Effector memory CD4-positive, alpha-beta T cell (primary cell): ENCODE data around the gene DDX31.

Experiments
- DNase-seq, 3 donors: peaks; one replicate each; pipeline ENCODE4 v3.0.0-alpha.2; 2020
- H3K27ac ChIP-seq: 2 replicates; pipeline ENCODE4 v1.7.0; 2013; ENCODE audit warnings: mild to moderate bottlenecking, low read length, moderate library complexity; ENCODE audit not compliant: insufficient read depth, poor library complexity, severe bottlenecking
- H3K27me3 ChIP-seq: replicated peaks from 2 replicates; pipeline ENCODE4 v1.7.0; 2013; ENCODE audit warnings: mild to moderate bottlenecking, low read length; ENCODE audit not compliant: insufficient read depth, control insufficient read depth, poor library complexity, severe bottlenecking
- H3K36me3 ChIP-seq: 2 replicates; pipeline ENCODE4 v1.7.0; 2013; ENCODE audit warnings: mild to moderate bottlenecking, low read length, moderate library complexity; ENCODE audit not compliant: control insufficient read depth, insufficient read depth
- H3K4me1 ChIP-seq: 2 replicates; pipeline ENCODE4 v1.7.0; 2013; ENCODE audit warnings: low read length, mild to moderate bottlenecking; ENCODE audit not compliant: control insufficient read depth, insufficient read depth, poor library complexity, severe bottlenecking
- H3K4me3 ChIP-seq: 2 replicates; pipeline ENCODE4 v1.7.0; 2013; ENCODE audit warnings: low read length, low read depth, mild to moderate bottlenecking; ENCODE audit not compliant: insufficient read depth, poor library complexity, severe bottlenecking
- H3K9me3 ChIP-seq: 2 replicates; pipeline ENCODE4 v1.7.0; 2013; ENCODE audit warnings: mild to moderate bottlenecking, low read length, moderate library complexity; ENCODE audit not compliant: control insufficient read depth

Gene DDX31

DNA sequence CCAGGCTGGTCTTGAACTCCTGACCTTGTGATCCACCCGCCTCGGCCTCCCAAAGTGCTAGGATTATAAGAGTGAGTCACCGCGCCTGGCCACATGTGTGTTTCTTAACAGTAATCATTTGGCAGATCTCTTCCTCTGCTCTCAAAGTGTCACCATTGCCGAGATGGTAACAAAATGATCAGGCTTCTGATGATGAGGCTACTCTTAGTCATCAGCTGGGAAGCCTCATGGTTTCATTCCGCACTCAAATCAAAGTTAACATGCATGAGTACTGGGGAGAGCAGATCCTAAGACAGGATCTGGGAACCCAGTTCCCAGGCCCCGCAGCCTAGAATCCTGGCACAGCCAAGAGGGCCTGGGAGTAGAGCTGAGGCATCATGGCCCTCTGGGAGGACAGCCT, 60.0 kb downstream of the DDX31 start:
- H3K36me3 ChIP-seq = peaks cover 75% of the 10 kb centered on the region
- H3K27me3 ChIP-seq = no peaks in the 10 kb centered on the region
- no peak for DNase-seq
- no peaks in the 10 kb centered on the region for H3K9me3 ChIP-seq
- H3K4me1 ChIP-seq = no peaks in the 10 kb centered on the region
- H3K4me3 ChIP-seq = no peak overlapping the region
- no peak overlapping the region for H3K27ac ChIP-seq

DNA sequence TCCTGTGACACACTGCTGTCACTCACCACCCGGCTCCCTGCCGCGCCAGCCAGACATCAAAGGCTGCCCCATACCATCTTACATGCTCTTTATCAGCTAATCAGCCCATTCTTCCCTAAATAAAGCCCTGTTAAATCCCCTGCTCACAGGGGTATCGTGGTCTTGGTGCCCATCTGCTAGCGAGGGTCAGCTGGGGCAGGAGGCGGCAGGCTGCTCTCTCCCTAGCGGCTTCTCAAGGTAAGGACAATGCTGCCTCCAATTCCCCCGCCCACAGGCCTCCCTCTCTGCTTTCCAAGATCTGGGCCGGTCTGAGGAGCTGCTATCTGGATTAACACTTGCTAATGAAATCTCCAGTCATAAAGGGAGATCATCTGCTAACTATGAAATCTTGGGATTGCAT, 60.6 kb downstream of the DDX31 start:
- no peak overlapping the region for H3K4me3 ChIP-seq
- no peak for DNase-seq
- H3K27me3 ChIP-seq = no peaks in the 10 kb centered on the region
- peaks cover 74% of the 10 kb centered on the region for H3K36me3 ChIP-seq
- no peaks in the 10 kb centered on the region for H3K9me3 ChIP-seq
- H3K4me1 ChIP-seq = no peaks in the 10 kb centered on the region
- H3K27ac ChIP-seq = no peak overlapping the region

DNA sequence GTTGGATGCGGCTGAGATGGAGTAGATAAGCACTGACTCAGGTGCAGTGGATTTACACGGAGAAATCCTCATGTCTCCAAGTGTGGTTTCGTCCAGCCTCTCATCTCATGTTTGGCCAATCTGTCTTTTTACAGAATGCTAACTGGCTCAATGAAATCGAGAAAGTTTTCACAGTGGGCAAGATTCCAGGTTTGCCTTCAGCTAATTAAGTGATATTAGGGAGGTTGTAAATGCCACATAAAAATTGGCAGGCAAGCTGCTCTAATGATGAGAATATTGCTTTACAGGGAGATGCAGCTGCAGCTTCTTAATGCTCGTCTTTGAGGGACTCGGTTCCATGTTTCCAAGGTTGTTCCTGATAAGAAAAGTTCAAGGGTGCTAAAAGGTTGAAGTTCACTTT, 63.7 kb downstream of the DDX31 start:
- Histone ChIP-seq H3K36me3 (peaks cover 58% of the 10 kb centered on the region), H3K27ac (no peak overlapping the region), H3K4me3 (no peak overlapping the region)

DNA sequence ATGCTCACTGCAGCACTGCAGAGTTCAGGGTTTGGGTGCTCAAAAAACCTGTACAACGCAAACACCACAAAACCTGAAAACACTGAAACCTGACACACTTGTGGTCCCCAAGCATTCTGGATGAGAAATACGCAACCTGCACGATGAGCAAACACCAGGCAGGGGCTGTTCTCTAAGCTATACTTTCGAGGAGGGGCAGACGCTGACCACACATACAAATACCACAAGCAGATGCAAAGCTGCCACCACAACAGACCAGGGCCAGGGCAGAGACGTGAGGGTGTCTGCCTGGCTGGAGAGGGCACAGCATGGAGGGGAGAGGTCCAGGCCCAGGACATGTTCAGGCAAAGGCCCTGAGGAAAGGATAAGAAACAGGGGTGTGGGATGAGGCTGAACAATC, 64.4 kb downstream of the DDX31 start:
- no peaks in the 10 kb centered on the region for H3K27me3 ChIP-seq
- no peak overlapping the region for H3K27ac ChIP-seq
- no peak for DNase-seq
- no peaks in the 10 kb centered on the region for H3K9me3 ChIP-seq
- no peak overlapping the region for H3K4me3 ChIP-seq
- H3K36me3 ChIP-seq = peaks cover 55% of the 10 kb centered on the region
- H3K4me1 ChIP-seq = no peaks in the 10 kb centered on the region

More for the DNA sequence above, 63.7 kb downstream of the DDX31 start:
- Histone ChIP-seq H3K4me1 (no peaks in the 10 kb centered on the region), H3K9me3 (no peaks in the 10 kb centered on the region), H3K27me3 (no peaks in the 10 kb centered on the region)
- no peak for DNase-seq

DNA sequence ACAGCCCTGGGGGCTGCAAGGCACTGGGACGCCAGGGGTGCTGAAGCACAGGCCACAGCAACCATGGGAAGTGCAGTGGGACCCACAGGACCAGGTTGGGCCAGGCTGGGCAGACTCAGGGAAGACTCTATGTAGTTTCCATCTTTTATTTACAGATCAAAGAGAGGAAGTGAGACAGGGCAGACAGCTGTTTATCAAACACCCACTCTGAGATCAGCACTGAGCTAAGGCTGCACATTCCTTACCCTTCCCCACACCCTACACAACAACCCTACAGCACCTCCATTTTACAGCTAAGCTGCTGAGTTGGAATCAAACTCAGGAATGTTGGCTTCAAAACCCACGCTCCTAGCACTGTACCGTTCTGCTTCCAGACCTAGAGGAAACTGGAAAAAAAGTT, 67.6 kb downstream of the DDX31 start:
- DNase-seq = no peak
- H3K27me3 ChIP-seq = no peaks in the 10 kb centered on the region
- peaks cover 38% of the 10 kb centered on the region for H3K36me3 ChIP-seq
- no peaks in the 10 kb centered on the region for H3K4me1 ChIP-seq
- no peak overlapping the region for H3K4me3 ChIP-seq
- H3K27ac ChIP-seq = no peak overlapping the region
- H3K9me3 ChIP-seq = no peaks in the 10 kb centered on the region

DNA sequence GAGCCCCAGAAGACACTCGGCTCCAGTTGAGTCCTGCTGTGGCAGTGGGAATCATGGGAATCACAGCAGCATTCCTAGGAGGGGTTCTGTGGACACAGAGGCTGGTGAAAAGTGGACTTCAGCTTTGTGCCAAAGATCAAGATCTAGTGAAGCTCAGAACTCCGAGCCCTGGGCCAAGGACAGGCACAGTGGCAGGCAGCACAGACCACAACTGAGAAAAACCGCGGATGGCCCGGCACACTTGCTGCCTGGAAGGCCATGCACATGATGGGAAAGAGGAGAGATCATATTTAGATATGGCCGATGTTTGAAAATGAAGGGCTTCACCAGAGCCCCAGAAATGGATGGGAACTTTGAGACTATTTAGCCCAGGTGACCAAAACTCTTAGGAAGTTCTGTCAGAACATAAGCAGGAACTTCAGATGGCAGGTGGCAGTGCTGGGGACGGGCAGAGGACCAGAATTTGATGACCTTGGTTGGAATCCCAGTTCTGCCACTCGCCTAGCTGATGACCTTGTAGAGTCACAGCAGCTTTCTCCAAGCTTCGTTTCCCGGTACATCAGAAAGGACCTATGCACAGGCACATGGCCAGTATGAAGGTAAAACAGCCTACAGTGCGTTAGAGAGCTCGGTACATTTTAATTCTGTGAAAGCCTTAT, 69.3 kb downstream of the DDX31 start:
- no peak for DNase-seq
- no peaks in the 10 kb centered on the region for H3K9me3 ChIP-seq
- H3K27me3 ChIP-seq = no peaks in the 10 kb centered on the region
- H3K4me1 ChIP-seq = no peaks in the 10 kb centered on the region
- no peak overlapping the region for H3K27ac ChIP-seq
- peaks cover 33% of the 10 kb centered on the region for H3K36me3 ChIP-seq
- H3K4me3 ChIP-seq = no peak overlapping the region

DNA sequence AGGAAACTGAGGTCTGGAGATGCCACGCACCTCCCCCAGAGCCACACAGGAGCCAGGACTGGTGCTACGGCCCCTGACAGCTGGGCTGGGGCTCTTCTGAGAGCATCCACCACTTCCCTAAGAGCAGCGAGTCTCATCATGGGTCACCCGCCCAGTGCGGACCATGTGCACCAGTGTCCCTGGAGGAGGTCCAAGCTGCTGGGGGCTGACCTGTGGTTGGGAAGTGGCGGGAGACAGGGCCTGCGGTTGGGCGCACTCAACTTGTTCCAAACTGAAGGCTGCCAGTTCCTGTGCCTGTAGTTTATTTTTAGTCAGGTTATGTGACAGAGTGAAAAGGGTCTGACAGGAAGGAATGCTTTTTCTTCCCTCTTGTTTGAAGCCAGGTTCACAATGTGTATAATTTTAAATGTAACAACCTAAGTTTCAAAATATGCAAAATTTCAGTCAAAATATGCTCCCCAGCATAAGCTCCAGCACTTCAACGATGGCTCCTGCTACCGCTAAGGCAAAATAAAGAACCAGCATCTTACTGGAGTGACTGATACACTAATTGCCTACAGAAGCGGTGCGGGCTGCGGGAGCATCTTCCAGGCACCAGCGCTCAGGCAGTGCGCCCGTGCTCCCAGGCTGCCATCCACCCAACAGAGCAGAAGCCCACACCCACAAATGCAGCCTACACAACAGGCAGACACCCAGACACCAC, 72.6 kb downstream of the DDX31 start:
- Histone ChIP-seq H3K9me3 (no peaks in the 10 kb centered on the region), H3K4me1 (no peaks in the 10 kb centered on the region), H3K4me3 (no peak overlapping the region), H3K27ac (no peak overlapping the region), H3K27me3 (no peaks in the 10 kb centered on the region), H3K36me3 (peaks cover 37% of the 10 kb centered on the region)
- no peak for DNase-seq

DNA sequence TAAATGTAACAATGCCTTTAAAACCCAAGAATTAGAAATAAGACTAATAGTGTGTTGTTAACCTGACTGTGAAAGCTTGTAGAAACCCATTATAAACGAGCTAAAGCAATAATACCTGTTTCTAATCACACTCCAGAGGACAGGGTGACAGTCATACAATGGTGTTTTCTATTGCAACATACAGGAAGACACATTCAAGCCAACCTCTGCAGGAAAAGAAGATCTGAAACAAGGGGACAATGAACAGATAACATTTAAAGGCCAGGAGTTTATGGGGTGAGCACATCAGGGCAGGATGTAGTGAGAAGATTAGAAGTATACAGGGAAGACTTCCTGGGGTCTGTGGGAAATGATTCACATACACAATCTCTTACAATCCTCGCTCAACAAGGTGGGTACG, 73.6 kb downstream of the DDX31 start:
- Histone ChIP-seq H3K36me3 (peaks cover 29% of the 10 kb centered on the region), H3K27me3 (no peaks in the 10 kb centered on the region), H3K4me3 (no peak overlapping the region)

DNA sequence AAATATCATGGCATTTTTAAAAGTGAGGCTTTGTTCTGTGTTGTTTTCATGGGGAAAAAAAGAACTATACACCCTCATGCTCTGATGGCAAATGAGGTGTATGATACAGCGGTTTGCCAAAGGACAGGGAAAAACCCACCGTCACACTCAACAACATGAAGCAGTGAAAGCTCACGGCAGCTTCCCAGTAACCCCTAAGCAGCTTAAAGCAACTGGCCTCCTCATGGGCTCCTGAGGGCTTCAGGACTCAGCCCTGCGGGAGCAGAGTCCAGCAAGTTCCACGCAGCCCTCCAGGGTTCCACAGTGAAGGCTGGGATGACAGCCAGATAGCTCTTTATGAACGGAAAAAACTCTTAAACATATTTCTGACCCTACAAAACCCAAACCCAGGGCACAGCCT, 74.5 kb downstream of the DDX31 start:
- Histone ChIP-seq H3K4me1 (no peaks in the 10 kb centered on the region), H3K4me3 (no peak overlapping the region), H3K36me3 (peaks cover 25% of the 10 kb centered on the region), H3K27me3 (no peaks in the 10 kb centered on the region), H3K27ac (no peak overlapping the region), H3K9me3 (no peaks in the 10 kb centered on the region)
- no peak for DNase-seq

More for the DNA sequence above, 73.6 kb downstream of the DDX31 start:
- Histone ChIP-seq H3K4me1 (no peaks in the 10 kb centered on the region), H3K27ac (no peak overlapping the region), H3K9me3 (no peaks in the 10 kb centered on the region)
- DNase-seq = no peak

DNA sequence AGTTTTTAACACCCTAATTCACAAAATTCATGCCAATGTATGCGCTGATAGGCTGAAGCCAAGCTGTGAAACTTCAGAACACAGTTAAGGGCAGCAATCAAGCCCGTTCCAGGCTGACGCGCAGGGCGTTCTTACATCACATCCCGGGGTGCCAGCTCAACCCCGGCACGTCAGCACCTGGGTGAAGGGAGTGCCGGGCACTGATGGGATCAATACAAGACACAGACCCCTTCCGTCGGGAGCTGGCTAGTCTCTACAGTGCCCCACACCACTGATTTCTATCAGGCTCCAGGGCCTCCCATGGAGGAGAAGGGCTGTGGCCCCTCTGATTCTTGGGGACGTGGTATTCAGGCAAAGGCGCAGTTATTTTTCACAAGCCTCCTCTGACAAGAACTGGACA, 75.4 kb downstream of the DDX31 start:
- Histone ChIP-seq H3K36me3 (peaks cover 21% of the 10 kb centered on the region), H3K27me3 (peaks cover 4% of the 10 kb centered on the region), H3K4me3 (no peak overlapping the region)

More for the DNA sequence above, 75.4 kb downstream of the DDX31 start:
- H3K9me3 ChIP-seq = no peaks in the 10 kb centered on the region
- H3K27ac ChIP-seq = no peak overlapping the region
- H3K4me1 ChIP-seq = no peaks in the 10 kb centered on the region
- DNase-seq = no peak
